Fibroblast of the aortic adventitia (primary cell): ENCODE measurements around the gene RAPGEF6. TPM values are rescaled to one million over a fixed set of nuclear protein-coding genes. Genes with fewer than 3 reads are reported as not detected.

Experiments used
- DNase-seq: peaks from one replicate; pipeline ENCODE4 v3.0.0-alpha.2; 2010; ENCODE audit warnings: low read depth
- H3K4me3 ChIP-seq: 2 replicates; pipeline ENCODE4 v1.5.1; 2011; ENCODE audit warnings: low read depth, mild to moderate bottlenecking, control low read depth, low read length, moderate library complexity
- CTCF ChIP-seq: IDR thresholded peaks from 2 replicates; pipeline ENCODE4 v1.5.1; 2011; ENCODE audit warnings: mild to moderate bottlenecking, low read length, control low read depth, inconsistent platforms; ENCODE audit not compliant: insufficient read depth
- total RNA-seq: library from RNA; depleted of rRNA; stranded (reverse); fragments of >200 nt; gene quantifications from 2 replicates; pipeline ENCODE4 v1.2.3, GENCODE V29; 2012; ENCODE audit warnings: low replicate concordance

The RAPGEF6 gene
- total RNA-seq, 1 donor = 17.5 TPM

- no peak overlapping the region for H3K4me3 ChIP-seq
- no peak for DNase-seq
- TF ChIP-seq CTCF = no peak
Measured at GRCh38 chr5:131579917-131580671, 54.9 kb downstream of the RAPGEF6 start.

- no peak for TF ChIP-seq CTCF
- no peak for DNase-seq
- no peak overlapping the region for H3K4me3 ChIP-seq
Measured at GRCh38 chr5:131575660-131576227, 59.3 kb downstream of the RAPGEF6 start.

GRCh38 chr5:131571669-131572168 is 63.3 kb downstream of the RAPGEF6 start:
- no peak for TF ChIP-seq CTCF
- DNase-seq = no peak
- H3K4me3 ChIP-seq = no peak overlapping the region

GRCh38 chr5:131570757-131571156 is 64.3 kb downstream of the RAPGEF6 start:
- DNase-seq = no peak
- no peak overlapping the region for H3K4me3 ChIP-seq
- no peak for TF ChIP-seq CTCF

- no peak for DNase-seq
- no peak for TF ChIP-seq CTCF
Measured at GRCh38 chr5:131564229-131564652, 70.8 kb downstream of the RAPGEF6 start.

GRCh38 chr5:131563434-131564228 is 71.4 kb downstream of the RAPGEF6 start:
- H3K4me3 ChIP-seq = no peak overlapping the region
- DNase-seq = no peak
- TF ChIP-seq CTCF = no peak

More at GRCh38 chr5:131564229-131564652, 70.8 kb downstream of the RAPGEF6 start:
- H3K4me3 ChIP-seq = no peak overlapping the region
